K562 (cell line): ENCODE results near the gene DNMBP. TPM values are rescaled to one million over a fixed set of nuclear protein-coding genes. Genes with fewer than 3 reads are reported as not detected.

Experiments
- ATAC-seq: fragments of 200-7000 bp; cut with Tn5 transposase; 3 replicates; pipeline ENCODE4 v1.9.1; 2020; ENCODE audit warnings: moderate library complexity
- BruUV-seq: library from RNA; stranded (reverse); fragments of 400-500 nt; replicated peaks from 2 replicates; lab custom pipeline; 2021; lab: Mats Ljungman, UMichigan
- CTCF ChIA-PET: fragments of 300-600 bp; formaldehyde crosslinking; extraction: SDS; loops from one replicate; lab custom pipeline; 2021; ENCODE audit warnings: low intra/inter-chr PET ratio; lab: Yijun Ruan, JAX
- POLR2A ChIA-PET: fragments of 300-600, 350-650 bp; sonication (Branson Sonifier 250); formaldehyde crosslinking; extraction: SDS; loops from one replicate; lab custom pipeline; 2021; ENCODE audit warnings: antibody characterized with exemption, inconsistent platforms; lab: Yijun Ruan, JAX
- DNase-seq, 4 experiments: peaks; one replicate each; pipeline versions ENCODE4 v3.0.0 to v3.0.0-alpha.2; 2011 to 2018; ENCODE audit warnings: low spot score in 3 of 4, mixed read lengths in 3 of 4; ENCODE audit errors: extremely low read depth in 1 of 4
- FAIRE-seq: peaks from 2 replicates; lab custom pipeline; 2011; peaks lifted over from hg19 to GRCh38; lab: Jason Lieb, UNC
- H2AFZ ChIP-seq: 2 replicates; pipeline ENCODE4 v1.6.0; 2011; ENCODE audit warnings: low read depth, low read length, control low read depth, inconsistent platforms
- H3K27ac ChIP-seq: fragments of 200-600 bp; 3 replicates; pipeline ENCODE4 v1.8.0; 2011; ENCODE audit warnings: low read depth, mild to moderate bottlenecking, control low read depth, inconsistent platforms, low read length, moderate library complexity, mixed read lengths; ENCODE audit errors: extremely low read depth
- H3K27me3 ChIP-seq, 2 experiments: fragments of 300-600 bp in 1 of 2; 2 replicates in 1 of 2; 3 replicates in 1 of 2; pipeline versions ENCODE4 v1.6.0 to v1.8.0; 2011; ENCODE audit warnings: inconsistent platforms in 2 of 2, low read length in 2 of 2, mild to moderate bottlenecking in 1 of 2, mixed read lengths in 1 of 2, moderate library complexity in 1 of 2; ENCODE audit not compliant: control insufficient read depth in 2 of 2, insufficient read depth in 2 of 2
- H3K36me3 ChIP-seq: fragments of 300-600 bp; 3 replicates; pipeline ENCODE4 v1.8.0; 2011; ENCODE audit warnings: mild to moderate bottlenecking, low read length, inconsistent platforms; ENCODE audit not compliant: control insufficient read depth, insufficient read depth
- H3K4me1 ChIP-seq, 2 experiments: fragments of 200-600 bp in 1 of 2; replicated peaks in 1 of 2; 2 replicates in 1 of 2; 3 replicates in 1 of 2; pipeline versions ENCODE4 v1.5.1 to v1.8.0; 2011; ENCODE audit warnings: inconsistent platforms in 2 of 2, low read length in 2 of 2, mild to moderate bottlenecking in 1 of 2, mixed read lengths in 1 of 2, moderate library complexity in 1 of 2; ENCODE audit not compliant: control insufficient read depth in 2 of 2, insufficient read depth in 2 of 2
- H3K4me2 ChIP-seq: 2 replicates; pipeline ENCODE4 v1.6.1; 2011; ENCODE audit warnings: low read length, control low read depth, inconsistent platforms, mixed read lengths; ENCODE audit not compliant: insufficient read depth
- H3K4me3 ChIP-seq: fragments of 200-600 bp; sonication (generic), shearing (Covaris generic); 2 replicates; pipeline ENCODE4 v1.5.1; 2016; ENCODE audit warnings: control low read depth, inconsistent platforms
- H3K79me2 ChIP-seq: fragments of 200-600 bp; 3 replicates; pipeline ENCODE4 v1.8.0; 2011; ENCODE audit warnings: low read length, inconsistent platforms; ENCODE audit not compliant: control insufficient read depth, insufficient read depth
- H3K9ac ChIP-seq, 2 experiments: 2 replicates each; pipeline versions ENCODE4 v1.6.0 to v1.6.1; 2011; ENCODE audit warnings: low read depth in 2 of 2, low read length in 2 of 2, control low read depth in 1 of 2, inconsistent platforms in 1 of 2, mild to moderate bottlenecking in 1 of 2, mixed read lengths in 1 of 2; ENCODE audit not compliant: insufficient read depth in 1 of 2
- H3K9me1 ChIP-seq: one replicate; pipeline ENCODE4 v1.6.0; 2011; ENCODE audit warnings: inconsistent platforms, mild to moderate bottlenecking, low read length, moderate library complexity; ENCODE audit not compliant: control insufficient read depth, insufficient read depth
- H3K9me3 ChIP-seq: replicated peaks from 2 replicates; pipeline ENCODE4 v1.5.1; 2011; ENCODE audit warnings: low read depth, low read length, inconsistent platforms; ENCODE audit not compliant: control insufficient read depth, insufficient read depth
- H4K20me1 ChIP-seq: replicated peaks from 2 replicates; pipeline ENCODE4 v1.6.1; 2011; ENCODE audit warnings: low read length, inconsistent platforms, mixed read lengths; ENCODE audit not compliant: control insufficient read depth, insufficient read depth
- CTBP1 ChIP-seq: fragments of 450-650 bp; IDR thresholded peaks from 2 replicates; pipeline ENCODE4 v1.6.1; 2016; ENCODE audit warnings: borderline replicate concordance
- DMBX1 ChIP-seq: fragments of 250-450 bp; sonication (Bioruptor Pico); IDR thresholded peaks from 2 replicates; pipeline ENCODE4 v1.8.0; 2022; ENCODE audit warnings: inconsistent platforms, mild to moderate bottlenecking, moderate library complexity, borderline replicate concordance
- FOSL1 ChIP-seq: fragments of 200-800 bp; sonication (Bioruptor generic); conservative IDR thresholded peaks from 2 replicates; pipeline ENCODE4 v1.6.1; 2016; ENCODE audit warnings: missing genetic modification characterization, missing compliant biosample characterization
- MAFG ChIP-seq: fragments of 450-650 bp; conservative IDR thresholded peaks from 2 replicates; pipeline ENCODE4 v1.6.1; 2016; ENCODE audit warnings: missing genetic modification characterization, missing compliant biosample characterization
- SMARCA4 ChIP-seq: fragments of 450-650 bp; IDR thresholded peaks from 2 replicates; pipeline ENCODE4 v1.6.1; 2016
- TEAD4 ChIP-seq, 2 experiments: sonication (generic) in 1 of 2; formaldehyde crosslinking in 1 of 2; IDR thresholded peaks; 2 replicates each; pipeline versions ENCODE4 v1.6.1 to v1.8.0; 2012 to 2022; ENCODE audit warnings: borderline replicate concordance in 1 of 2, inconsistent platforms in 1 of 2, low read length in 1 of 2, mild to moderate bottlenecking in 1 of 2, missing genetic modification reagents in 1 of 2
- WGBS: fragments of 100-300 bp; shearing (Covaris generic); methylation state at CpG from one replicate; pipeline ENCODE4 v1.1.6; 2016; ENCODE audit warnings: low coverage, mixed read lengths; ENCODE audit not compliant: insufficient coverage; ENCODE audit errors: missing lambda C conversion rate; 5-methylcytosine and 5-hydroxymethylcytosine counted together
- in situ Hi-C: fragments of 300-500 bp; cut with MboI; formaldehyde crosslinking; loops from 4 replicates; pipeline ENCODE4 v1.15.0; 2018; ENCODE audit warnings: inconsistent platforms, mixed read lengths
- intact Hi-C: fragments of 100-400 bp; cut with micrococcal nuclease; formaldehyde crosslinking; loops from 2 replicates; pipeline ENCODE4 v1.14.2; 2022
- polyA plus RNA-seq, 8 experiments: library from polyadenylated mRNA; depleted of rRNA in 4 of 8; stranded (reverse) in 5 of 8; unstranded in 3 of 8; fragments of >200 nt; fragmentation: Nextera tagmentation in 2 of 8; fragmentation: Illumina TruSeq in 1 of 8; extraction: Ambion mirVana in 2 of 8; extraction: Trizol in 1 of 8; gene quantifications; 2 replicates each; pipeline versions ENCODE4 v1.2.1 to v1.2.3, GENCODE V29; 2011 to 2014; ENCODE audit warnings: inconsistent platforms in 1 of 8, missing spikeins in 1 of 8
- total RNA-seq, 7 experiments: library from RNA; depleted of rRNA in 6 of 7; stranded (reverse); fragments of >200 nt in 6 of 7; fragmentation: Illumina TruSeq in 2 of 7; extraction: Trizol in 2 of 7; gene quantifications; 2 replicates each; pipeline versions ENCODE4 v1.2.1 to v1.2.3, GENCODE V29; 2011 to 2021; ENCODE audit warnings: low replicate concordance in 1 of 7
- TF ChIP-seq, protein P1 (sequence below), 3 experiments: IDR thresholded peaks in 2 of 3; conservative IDR thresholded peaks in 1 of 3; 2 replicates each; pipeline ENCODE4 v1.5.1; 2011 to 2012; ENCODE audit warnings: low read length in 3 of 3, mild to moderate bottlenecking in 3 of 3, control low read depth in 2 of 3, improper control_type of control experiment in 1 of 3, inconsistent platforms in 1 of 3, low read depth in 1 of 3, mixed read lengths in 1 of 3, moderate library complexity in 1 of 3; ENCODE audit not compliant: insufficient read depth in 2 of 3
- TF ChIP-seq, protein P2 (sequence below), 2 experiments: fragments of 450-650 bp in 1 of 2; sonication (generic) in 1 of 2; formaldehyde crosslinking in 1 of 2; IDR thresholded peaks in 1 of 2; conservative IDR thresholded peaks in 1 of 2; 2 replicates each; pipeline versions ENCODE4 v1.6.1 to v1.8.1; 2016 to 2023; ENCODE audit warnings: mild to moderate bottlenecking in 2 of 2, moderate library complexity in 2 of 2, inconsistent platforms in 1 of 2, missing genetic modification reagents in 1 of 2
- TF ChIP-seq, protein P3 (sequence below): sonication (generic); IDR thresholded peaks from 2 replicates; pipeline ENCODE4 v1.6.1; 2016
- TF ChIP-seq, protein P4 (sequence below), 2 experiments: fragments of 450-650 bp; conservative IDR thresholded peaks; 2 replicates each; pipeline ENCODE4 v1.6.1; 2017; ENCODE audit warnings: mild to moderate bottlenecking in 2 of 2, moderate library complexity in 2 of 2
- TF ChIP-seq, protein P5 (sequence below): fragments of 250-450 bp; sonication (Bioruptor Pico); IDR thresholded peaks from 2 replicates; pipeline ENCODE4 v1.5.0; 2022; ENCODE audit warnings: mild to moderate bottlenecking

Gene DNMBP
- total and polyA plus RNA-seq, 9 of the 15 experiments (the other 6 are each of a cell fraction or from before 2014, with no cell fraction given): 0.83 to 3.7 (median 2.2) TPM

DNA sequence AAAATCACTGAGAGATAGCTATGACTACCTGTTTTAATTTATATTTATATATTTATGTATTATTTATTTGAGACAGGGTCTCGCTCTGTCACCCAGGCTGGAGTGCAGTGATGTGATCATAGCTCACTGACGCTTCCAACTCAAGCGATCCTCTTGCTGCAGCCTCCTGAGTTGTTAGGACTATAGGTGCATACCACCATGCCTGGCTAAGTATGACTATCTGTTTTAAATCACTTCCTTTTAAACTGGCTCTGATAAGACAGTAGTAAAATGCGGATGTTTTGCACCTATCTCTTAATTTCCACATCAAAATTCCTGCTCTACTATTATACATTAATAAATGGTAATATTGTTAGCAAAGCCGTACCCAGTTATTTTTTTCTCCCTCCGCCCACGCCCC, 41.8 kb downstream of the DNMBP start (continued):
- TF ChIP-seq, protein P1, sequence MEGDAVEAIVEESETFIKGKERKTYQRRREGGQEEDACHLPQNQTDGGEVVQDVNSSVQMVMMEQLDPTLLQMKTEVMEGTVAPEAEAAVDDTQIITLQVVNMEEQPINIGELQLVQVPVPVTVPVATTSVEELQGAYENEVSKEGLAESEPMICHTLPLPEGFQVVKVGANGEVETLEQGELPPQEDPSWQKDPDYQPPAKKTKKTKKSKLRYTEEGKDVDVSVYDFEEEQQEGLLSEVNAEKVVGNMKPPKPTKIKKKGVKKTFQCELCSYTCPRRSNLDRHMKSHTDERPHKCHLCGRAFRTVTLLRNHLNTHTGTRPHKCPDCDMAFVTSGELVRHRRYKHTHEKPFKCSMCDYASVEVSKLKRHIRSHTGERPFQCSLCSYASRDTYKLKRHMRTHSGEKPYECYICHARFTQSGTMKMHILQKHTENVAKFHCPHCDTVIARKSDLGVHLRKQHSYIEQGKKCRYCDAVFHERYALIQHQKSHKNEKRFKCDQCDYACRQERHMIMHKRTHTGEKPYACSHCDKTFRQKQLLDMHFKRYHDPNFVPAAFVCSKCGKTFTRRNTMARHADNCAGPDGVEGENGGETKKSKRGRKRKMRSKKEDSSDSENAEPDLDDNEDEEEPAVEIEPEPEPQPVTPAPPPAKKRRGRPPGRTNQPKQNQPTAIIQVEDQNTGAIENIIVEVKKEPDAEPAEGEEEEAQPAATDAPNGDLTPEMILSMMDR (IDR thresholded peaks at IDR 0.05 in 2 of 3, conservative IDR thresholded peaks at IDR 0.05 in 1 of 3; ENCODE audit: insufficient read depth in 2 of 3, low read depth in 1 of 3, low read length in 3 of 3): no peak
- TF ChIP-seq, all 486 proteins: peak for 0

DNA sequence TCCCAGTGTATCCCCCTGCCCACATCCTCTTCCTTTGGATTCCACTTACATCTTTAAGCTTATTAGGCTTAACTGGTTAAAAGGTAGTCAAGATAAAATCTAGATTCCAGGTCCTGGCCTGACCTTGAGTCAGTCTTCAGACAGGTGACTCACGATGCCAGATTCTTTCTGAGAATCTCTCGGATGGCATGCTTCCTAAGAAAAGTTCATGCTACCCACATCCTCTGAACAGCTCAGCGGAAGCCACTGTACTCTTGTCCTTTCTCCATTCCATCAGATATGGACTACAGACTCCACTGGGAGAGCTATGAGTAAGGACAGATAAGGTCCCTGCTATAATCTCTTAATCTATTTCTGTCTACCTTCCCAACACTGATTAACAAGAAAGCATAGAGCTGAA, 43.4 kb downstream of the DNMBP start:
- H3K9me1 ChIP-seq: no peaks in the 10 kb centered on the region
- no peak overlapping the region for H2AFZ ChIP-seq
- ChIA-PET CTCF (no interaction called here), POLR2A (interaction anchor here (1.4 kb wide), 1 partner anchor 14 kb away, joined by 3 read pairs; no protein-coding TSS in a partner anchor)
- in situ Hi-C loops (no loop called here), intact Hi-C loops (no loop called here)
- H3K4me1 ChIP-seq: no peaks in the 10 kb centered on the region; a peak in 2 of 5 replicates
- H3K27me3 ChIP-seq: no peaks in the 10 kb centered on the region
- no peaks in the 10 kb centered on the region for H4K20me1 ChIP-seq
- BruUV-seq: no TSS peak
- no peaks in the 10 kb centered on the region for H3K36me3 ChIP-seq
- FAIRE-seq (peak; percentile 11), ATAC-seq (no peak), DNase-seq (peak in 1 of 4 experiments; percentile 7)
- WGBS: 3% methylated on average over 3 of the region's 3 CpGs
- H3K4me2 ChIP-seq: no peak overlapping the region
- H3K27ac ChIP-seq: no peak overlapping the region
- H3K79me2 ChIP-seq: no peaks in the 10 kb centered on the region
- H3K9me3 ChIP-seq: no peaks in the 10 kb centered on the region
- no peak overlapping the region for H3K9ac ChIP-seq
- H3K4me3 ChIP-seq: no peak overlapping the region
- TF ChIP-seq FOSL1 (tag) (peak; percentile 87), DMBX1 (CRISPR knock-in tag) (no peak), CTBP1 (peak; percentile 55; the same call in 1 of the 2 replicates), MAFG (no peak), SMARCA4 (0 out of 2 replicates have a peak, but pooled peaks have one; percentile 15), TEAD4 (IDR thresholded peaks at IDR 0.05; ENCODE audit: low read length) (peak; percentile 7; the same call in 1 of the 2 replicates), TEAD4 (CRISPR knock-in tag; IDR thresholded peaks at IDR 0.05; ENCODE audit: borderline replicate concordance) (no peak)
- TF ChIP-seq, protein P2, sequence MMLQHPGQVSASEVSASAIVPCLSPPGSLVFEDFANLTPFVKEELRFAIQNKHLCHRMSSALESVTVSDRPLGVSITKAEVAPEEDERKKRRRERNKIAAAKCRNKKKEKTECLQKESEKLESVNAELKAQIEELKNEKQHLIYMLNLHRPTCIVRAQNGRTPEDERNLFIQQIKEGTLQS (IDR thresholded peaks at IDR 0.05): 0 out of 2 replicates have a peak, but pooled peaks have one; percentile 24
- TF ChIP-seq, protein P2 (CRISPR knock-in tag; conservative IDR thresholded peaks at IDR 0.05): no peak
- TF ChIP-seq, protein P3, sequence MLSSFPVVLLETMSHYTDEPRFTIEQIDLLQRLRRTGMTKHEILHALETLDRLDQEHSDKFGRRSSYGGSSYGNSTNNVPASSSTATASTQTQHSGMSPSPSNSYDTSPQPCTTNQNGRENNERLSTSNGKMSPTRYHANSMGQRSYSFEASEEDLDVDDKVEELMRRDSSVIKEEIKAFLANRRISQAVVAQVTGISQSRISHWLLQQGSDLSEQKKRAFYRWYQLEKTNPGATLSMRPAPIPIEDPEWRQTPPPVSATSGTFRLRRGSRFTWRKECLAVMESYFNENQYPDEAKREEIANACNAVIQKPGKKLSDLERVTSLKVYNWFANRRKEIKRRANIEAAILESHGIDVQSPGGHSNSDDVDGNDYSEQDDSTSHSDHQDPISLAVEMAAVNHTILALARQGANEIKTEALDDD: 0 out of 2 replicates have a peak, but pooled peaks have one; percentile 14
- TF ChIP-seq, protein P4, sequence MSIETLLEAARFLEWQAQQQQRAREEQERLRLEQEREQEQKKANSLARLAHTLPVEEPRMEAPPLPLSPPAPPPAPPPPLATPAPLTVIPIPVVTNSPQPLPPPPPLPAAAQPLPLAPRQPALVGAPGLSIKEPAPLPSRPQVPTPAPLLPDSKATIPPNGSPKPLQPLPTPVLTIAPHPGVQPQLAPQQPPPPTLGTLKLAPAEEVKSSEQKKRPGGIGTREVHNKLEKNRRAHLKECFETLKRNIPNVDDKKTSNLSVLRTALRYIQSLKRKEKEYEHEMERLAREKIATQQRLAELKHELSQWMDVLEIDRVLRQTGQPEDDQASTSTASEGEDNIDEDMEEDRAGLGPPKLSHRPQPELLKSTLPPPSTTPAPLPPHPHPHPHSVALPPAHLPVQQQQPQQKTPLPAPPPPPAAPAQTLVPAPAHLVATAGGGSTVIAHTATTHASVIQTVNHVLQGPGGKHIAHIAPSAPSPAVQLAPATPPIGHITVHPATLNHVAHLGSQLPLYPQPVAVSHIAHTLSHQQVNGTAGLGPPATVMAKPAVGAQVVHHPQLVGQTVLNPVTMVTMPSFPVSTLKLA (conservative IDR thresholded peaks at IDR 0.05): no peak
- TF ChIP-seq, protein P5, sequence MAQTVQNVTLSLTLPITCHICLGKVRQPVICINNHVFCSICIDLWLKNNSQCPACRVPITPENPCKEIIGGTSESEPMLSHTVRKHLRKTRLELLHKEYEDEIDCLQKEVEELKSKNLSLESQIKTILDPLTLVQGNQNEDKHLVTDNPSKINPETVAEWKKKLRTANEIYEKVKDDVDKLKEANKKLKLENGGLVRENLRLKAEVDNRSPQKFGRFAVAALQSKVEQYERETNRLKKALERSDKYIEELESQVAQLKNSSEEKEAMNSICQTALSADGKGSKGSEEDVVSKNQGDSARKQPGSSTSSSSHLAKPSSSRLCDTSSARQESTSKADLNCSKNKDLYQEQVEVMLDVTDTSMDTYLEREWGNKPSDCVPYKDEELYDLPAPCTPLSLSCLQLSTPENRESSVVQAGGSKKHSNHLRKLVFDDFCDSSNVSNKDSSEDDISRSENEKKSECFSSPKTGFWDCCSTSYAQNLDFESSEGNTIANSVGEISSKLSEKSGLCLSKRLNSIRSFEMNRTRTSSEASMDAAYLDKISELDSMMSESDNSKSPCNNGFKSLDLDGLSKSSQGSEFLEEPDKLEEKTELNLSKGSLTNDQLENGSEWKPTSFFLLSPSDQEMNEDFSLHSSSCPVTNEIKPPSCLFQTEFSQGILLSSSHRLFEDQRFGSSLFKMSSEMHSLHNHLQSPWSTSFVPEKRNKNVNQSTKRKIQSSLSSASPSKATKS (CRISPR knock-in tag): no peak
